ENCODE data around the gene ADGB. TPM values are rescaled to one million over a fixed set of nuclear protein-coding genes. Genes with fewer than 3 reads are reported as not detected.
"Not testable (repeated sequence)": the region's sequence is repeated elsewhere in the genome, so short reads cannot be mapped to it uniquely, and the experiment has no call there.

Gene ADGB
- total RNA-seq, 1 donor from 2014 or later = under 0.01 TPM

DNA sequence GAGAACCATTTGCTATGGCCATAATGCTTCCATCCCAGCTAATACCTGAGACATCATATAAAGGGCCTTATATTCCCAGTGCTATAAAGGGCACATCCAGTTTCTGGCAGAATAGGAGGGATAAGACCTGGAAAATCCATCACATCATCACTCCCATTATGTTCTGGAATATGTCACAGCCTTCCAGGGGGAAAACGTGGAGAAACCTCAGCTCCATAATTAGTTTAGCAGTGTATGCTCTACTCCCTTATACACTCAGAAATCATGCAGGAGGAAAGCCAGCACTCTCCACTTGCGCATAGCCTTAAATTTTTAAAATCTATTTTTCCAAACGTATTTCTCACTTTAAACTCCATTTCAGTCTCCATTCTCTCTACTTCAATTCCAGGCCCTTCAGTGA is 140.9 kb downstream of the ADGB start:
- FAIRE-seq = no peak
- DNase-seq (ENCODE audit: low spot score in 2 of 2) = no peak

- no peak for FAIRE-seq
Observed at GRCh38 chr6:146741609-146742008, 142.8 kb downstream of the ADGB start.

GRCh38 chr6:146753306-146753705 is 154.5 kb downstream of the ADGB start:
- DNase-seq (ENCODE audit: low spot score in 2 of 2) = no peak
- FAIRE-seq = no peak

More at GRCh38 chr6:146741609-146742008, 142.8 kb downstream of the ADGB start:
- DNase-seq (ENCODE audit: low spot score in 2 of 2) = no peak

GRCh38 chr6:146767632-146768031 is 168.9 kb downstream of the ADGB start:
- no peak for FAIRE-seq
- no peak for DNase-seq (ENCODE audit: low spot score in 2 of 2)

- DNase-seq (ENCODE audit: low spot score in 2 of 2) (no peak), FAIRE-seq (no peak)
Observed at GRCh38 chr6:146768722-146769121, 169.9 kb downstream of the ADGB start.

- DNase-seq (ENCODE audit: low spot score in 2 of 2) = no peak
- no peak for FAIRE-seq
Observed at GRCh38 chr6:146770275-146770964, 171.6 kb downstream of the ADGB start.

DNA sequence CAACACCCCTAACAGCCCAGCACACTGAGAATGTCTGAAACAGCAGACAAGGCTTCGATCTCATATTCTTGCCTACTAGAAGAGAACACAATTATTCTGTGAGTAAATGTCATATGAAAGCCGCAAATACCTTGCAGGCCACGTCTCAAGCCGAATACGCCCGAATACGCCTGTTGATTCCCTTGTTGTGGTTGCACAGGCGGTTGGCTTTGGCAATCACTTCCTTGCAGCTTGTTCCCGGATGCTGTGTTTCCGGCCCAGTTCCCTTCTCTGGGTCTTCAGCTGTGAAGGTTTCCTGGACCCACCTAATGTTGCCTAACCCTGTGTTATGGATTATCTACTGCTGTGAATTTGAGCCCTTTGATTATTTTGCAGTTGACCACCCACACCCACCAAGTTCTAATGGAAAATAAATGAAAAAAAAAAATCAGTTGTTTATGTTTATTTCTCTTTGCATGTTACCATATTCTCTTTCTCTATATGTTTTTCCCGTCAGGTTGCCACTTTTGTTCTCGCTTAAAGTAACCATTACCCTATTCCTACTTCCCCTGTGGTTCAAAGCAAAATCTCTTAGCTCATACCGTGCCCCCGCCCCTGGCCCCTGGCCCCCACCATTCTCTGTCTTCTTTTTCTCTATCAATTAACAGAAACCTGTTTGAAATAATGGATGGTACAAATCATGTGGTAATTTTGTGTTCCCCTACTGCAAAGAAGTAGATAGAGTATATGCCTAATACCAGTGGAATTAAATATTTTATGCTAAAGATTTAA is 172.4 kb downstream of the ADGB start:
- FAIRE-seq (no peak), DNase-seq (ENCODE audit: low spot score in 2 of 2) (no peak)

GRCh38 chr6:146775220-146775619 is 176.4 kb downstream of the ADGB start:
- DNase-seq (ENCODE audit: low spot score in 2 of 2) = no peak
- FAIRE-seq = no peak

DNA sequence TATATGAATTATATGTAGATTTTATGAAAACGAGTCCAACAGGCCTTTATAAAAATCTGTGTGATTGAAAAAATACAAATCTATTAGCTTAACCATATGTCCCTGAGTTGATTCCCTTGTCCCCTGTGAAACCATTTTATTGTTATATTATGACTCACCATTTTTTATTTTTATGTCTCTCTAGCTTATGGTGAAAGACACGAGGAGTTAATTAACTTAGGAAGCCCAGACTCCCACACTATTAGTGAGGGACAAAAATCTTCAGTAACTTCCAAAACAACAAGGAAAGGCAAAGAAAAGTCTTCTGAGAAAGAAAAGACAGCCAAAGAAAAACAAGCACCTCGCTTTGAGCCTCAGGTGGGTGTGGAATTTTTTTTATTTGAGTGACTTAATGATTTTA is 183.1 kb downstream of the ADGB start:
- DNase-seq (ENCODE audit: low spot score in 2 of 2) = no peak
- FAIRE-seq = no peak

DNA sequence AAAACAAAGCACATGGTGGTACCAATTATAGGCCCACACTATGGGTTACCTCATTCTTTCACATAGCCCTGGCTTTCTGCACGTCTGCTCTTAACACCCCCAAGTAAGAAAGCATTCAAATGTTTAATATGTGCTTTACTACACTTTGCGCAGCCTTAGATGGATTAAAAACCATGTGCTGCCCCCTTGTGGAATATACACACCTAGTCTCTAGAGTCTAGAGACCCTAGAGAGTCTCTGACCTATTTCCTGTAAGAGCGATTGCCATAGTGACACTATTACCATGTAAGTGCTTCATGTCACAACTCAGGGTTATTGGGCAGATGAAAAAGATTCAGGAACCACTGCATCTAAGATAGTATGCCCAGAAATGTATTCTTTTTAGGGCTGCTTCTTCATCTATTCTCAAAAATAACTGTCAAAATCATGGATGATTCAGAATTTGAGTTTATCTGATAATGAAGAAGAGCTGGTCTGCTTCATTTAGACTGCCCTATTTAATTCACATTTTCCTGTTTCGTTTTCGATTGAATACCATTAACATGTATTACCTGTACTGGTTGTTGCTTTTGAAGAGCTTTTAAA is 186.3 kb downstream of the ADGB start:
- DNase-seq (ENCODE audit: low spot score in 2 of 2) = no peak
- no peak for FAIRE-seq

DNA sequence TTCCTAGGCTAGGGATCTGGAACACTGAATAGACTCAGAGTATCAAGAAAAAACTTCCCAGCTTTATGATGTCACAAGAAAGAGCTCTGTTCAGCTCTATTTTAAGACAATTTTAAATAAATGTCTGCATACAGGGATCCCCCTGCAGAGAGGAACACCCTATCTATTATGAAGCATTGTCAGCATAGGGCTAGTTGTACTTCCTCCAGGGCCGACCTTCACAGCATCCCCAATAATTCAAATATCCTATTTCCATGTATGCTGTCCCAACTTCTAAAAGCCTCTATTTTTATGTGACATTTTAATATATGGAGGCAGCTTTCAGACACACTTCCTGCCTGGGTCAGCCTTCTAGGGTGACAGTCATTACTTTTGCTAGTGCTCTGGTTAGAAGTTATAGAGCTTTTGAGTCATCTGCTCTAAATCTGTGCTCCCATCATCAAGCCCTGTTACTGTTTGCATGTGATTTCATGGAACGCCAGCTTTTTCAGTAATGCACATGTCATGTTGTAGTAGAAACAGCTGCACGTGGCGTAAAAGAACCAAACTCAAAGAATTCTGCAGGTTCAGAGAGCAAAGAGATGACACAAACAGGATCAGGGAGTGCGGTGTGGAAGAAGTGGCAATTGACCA is 189.2 kb downstream of the ADGB start:
- DNase-seq (ENCODE audit: low spot score in 2 of 2) (no peak), FAIRE-seq (no peak)

GRCh38 chr6:146790561-146791091 is 191.9 kb downstream of the ADGB start:
- FAIRE-seq (no peak), DNase-seq (ENCODE audit: low spot score in 2 of 2) (no peak)

DNA sequence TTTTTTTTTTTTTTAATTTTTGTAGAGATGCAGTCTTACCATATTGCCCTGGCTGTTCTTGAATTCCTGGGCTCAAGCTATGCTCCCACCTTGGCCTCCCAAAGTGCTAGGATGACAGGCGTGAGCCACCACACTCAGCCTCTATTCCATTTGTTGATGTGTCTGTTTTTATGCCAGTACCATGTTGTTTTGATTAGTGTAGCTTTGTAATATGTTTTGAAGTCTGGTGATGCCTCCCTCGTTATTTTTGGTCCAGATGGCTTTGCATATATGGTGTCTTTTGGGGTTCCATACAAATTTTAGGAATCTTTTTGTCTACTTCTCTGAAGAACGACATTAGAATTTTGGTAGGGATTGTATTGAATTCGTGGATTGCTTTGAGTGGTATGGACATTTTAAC is 193.2 kb downstream of the ADGB start:
- FAIRE-seq (no peak), DNase-seq (ENCODE audit: low spot score in 2 of 2) (no peak)

GRCh38 chr6:146793218-146793617 is 194.4 kb downstream of the ADGB start:
- not testable (repeated sequence) for DNase-seq (ENCODE audit: low spot score in 2 of 2); FAIRE-seq

DNA sequence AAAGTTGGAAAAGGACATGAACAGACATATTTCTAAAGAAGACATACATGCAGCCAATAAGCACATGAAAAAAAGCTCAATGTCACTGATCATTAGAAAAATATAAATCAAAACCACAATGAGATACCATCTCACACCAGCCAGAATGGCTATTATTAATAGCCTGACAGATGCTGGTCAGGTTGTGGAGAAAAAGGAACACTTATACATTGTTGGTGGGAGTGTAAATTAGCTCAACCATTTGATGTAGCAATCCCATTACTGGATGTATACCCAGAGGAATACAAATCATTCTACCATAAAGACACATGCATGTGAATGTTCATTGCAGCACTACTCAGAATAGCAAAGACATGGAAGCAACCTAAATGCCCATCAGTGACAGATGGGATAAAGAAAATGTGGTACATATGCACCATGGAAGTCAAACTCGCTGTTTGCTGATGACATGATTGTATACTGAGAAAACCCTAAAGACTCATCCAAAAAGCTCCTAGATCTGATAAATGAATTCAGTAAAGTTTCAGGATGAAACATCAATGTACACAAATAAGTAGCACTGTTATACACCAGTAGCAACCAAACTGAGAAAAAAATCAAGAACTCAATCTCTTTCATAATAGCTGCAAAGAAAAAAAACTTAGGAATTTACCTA is 196.8 kb downstream of the ADGB start:
- no peak for FAIRE-seq
- DNase-seq (ENCODE audit: low spot score in 2 of 2) = no peak

DNA sequence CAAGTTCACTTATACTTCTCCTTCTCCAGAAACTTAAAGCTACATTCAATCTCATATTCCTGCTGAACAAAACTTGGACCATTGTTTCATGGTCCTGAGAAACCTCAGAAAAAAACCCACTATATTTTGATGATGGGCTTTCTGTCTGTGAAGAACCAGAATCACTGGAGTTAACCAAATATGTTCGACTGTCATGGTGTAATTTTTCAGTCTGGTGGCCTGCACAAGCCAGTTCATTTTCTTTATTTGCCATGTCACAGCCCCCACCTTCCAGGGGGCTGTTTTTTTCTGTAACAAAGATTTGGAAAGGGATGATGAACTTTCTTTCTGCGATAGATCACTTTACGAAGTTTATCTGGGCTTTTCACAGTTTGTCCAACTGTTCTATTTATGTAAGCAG is 204.4 kb downstream of the ADGB start:
- not testable (repeated sequence) for FAIRE-seq; DNase-seq (ENCODE audit: low spot score in 2 of 2)

DNA sequence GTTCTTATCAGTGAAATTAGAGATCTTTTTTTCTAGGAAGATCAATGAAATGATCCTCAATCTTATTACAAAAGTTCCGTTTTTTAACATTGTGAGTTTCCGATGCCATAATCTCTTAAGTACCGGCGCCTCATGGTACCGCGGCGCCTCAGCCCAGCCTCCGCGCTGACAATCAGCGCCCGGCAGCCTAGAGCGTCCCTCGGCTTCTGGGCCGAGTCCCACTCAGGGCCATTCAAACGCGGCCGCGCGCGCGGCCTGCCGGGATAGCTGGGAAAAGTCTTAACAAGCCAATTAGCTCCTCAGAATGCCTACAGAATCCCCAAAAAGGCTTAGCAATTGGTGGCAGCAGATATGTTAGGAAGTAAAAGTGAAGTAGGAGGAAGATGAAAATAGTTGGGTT is 204.8 kb downstream of the ADGB start:
- DNase-seq (ENCODE audit: low spot score in 2 of 2) = no peak
- FAIRE-seq = no peak

- FAIRE-seq (no peak), DNase-seq (ENCODE audit: low spot score in 2 of 2) (no peak)
Observed at GRCh38 chr6:146805546-146806325, 207.0 kb downstream of the ADGB start.

DNA sequence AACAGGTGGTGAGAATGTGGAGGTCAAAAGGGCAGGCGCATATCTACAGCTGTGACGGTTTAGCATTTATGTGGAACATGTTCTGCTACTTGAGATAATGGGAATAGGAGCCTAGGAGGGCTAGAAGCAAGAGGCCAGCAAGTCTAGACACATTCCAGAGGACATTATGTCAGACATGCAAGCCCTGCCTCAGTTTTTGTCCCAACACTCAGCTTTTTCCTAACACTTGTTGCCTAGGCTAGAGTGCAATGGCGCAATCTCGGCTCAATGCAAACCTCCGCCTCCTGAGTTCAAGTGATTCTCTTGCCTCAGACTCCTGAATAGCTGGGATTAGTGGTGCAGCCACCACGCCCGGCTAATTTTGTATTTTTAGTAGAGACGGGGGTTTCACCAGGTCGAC is 210.2 kb downstream of the ADGB start:
- DNase-seq (ENCODE audit: low spot score in 2 of 2); FAIRE-seq: not testable (repeated sequence)
